Panc1 (cell line): ENCODE data around the gene LRRD1. TPM values are rescaled to one million over a fixed set of nuclear protein-coding genes. Genes with fewer than 3 reads are reported as not detected.

ENCODE experiments used
- ATAC-seq: fragments of 200-7000 bp; cut with Tn5 transposase; 2 replicates; pipeline ENCODE4 v1.9.1; 2020; ENCODE audit warnings: mild to moderate bottlenecking, moderate library complexity
- BruUV-seq: library from RNA; stranded (reverse); fragments of 400-500 nt; replicated peaks from 2 replicates; lab custom pipeline; 2021; lab: Mats Ljungman, UMichigan
- CTCF ChIA-PET: fragments of 300-600 bp; sonication (Branson Sonifier 250); formaldehyde crosslinking; loops from one replicate; lab custom pipeline; 2022; ENCODE audit warnings: antibody characterized with exemption; lab: Charles Lee
- POLR2A ChIA-PET: fragments of 300-600 bp; sonication (Branson Sonifier 250); formaldehyde crosslinking; loops from one replicate; lab custom pipeline; 2022; ENCODE audit warnings: antibody characterized with exemption; lab: Charles Lee
- DNase-seq: peaks from one replicate; pipeline ENCODE4 v3.0.0-alpha.2; 2010; ENCODE audit warnings: low read depth, low spot score
- H3K27ac ChIP-seq: 2 replicates; pipeline ENCODE4 v1.5.1; 2011; ENCODE audit warnings: mild to moderate bottlenecking, low read length, inconsistent platforms
- H3K27me3 ChIP-seq: fragments of 200-500 bp; sonication (Bioruptor generic); 2 replicates; pipeline ENCODE4 v1.6.0; 2014; ENCODE audit warnings: low read length, inconsistent platforms; ENCODE audit not compliant: control insufficient read depth, insufficient read depth
- H3K36me3 ChIP-seq: fragments of 200-500 bp; sonication (Bioruptor generic); 2 replicates; pipeline ENCODE4 v1.5.1; 2014; ENCODE audit warnings: inconsistent platforms, mild to moderate bottlenecking, low read length, moderate library complexity; ENCODE audit not compliant: control insufficient read depth, insufficient read depth
- H3K4me1 ChIP-seq: 2 replicates; pipeline ENCODE4 v1.5.1; 2011; ENCODE audit warnings: inconsistent platforms, mild to moderate bottlenecking, low read length, moderate library complexity; ENCODE audit not compliant: control insufficient read depth, insufficient read depth
- H3K4me3 ChIP-seq, 2 experiments: 2 replicates each; pipeline ENCODE4 v1.5.1; 2011 to 2012; ENCODE audit warnings: low read depth in 2 of 2, low read length in 2 of 2, mild to moderate bottlenecking in 2 of 2, inconsistent platforms in 1 of 2, moderate library complexity in 1 of 2
- H3K9me3 ChIP-seq: fragments of 200-500 bp; sonication (Bioruptor generic); 2 replicates; pipeline ENCODE4 v1.5.1; 2014; ENCODE audit warnings: low read depth, mild to moderate bottlenecking, inconsistent platforms, low read length, moderate library complexity; ENCODE audit not compliant: control insufficient read depth, insufficient read depth
- POLR2AphosphoS5 ChIP-seq: IDR thresholded peaks from 2 replicates; pipeline ENCODE4 v1.6.1; 2012; ENCODE audit warnings: mild to moderate bottlenecking, low read depth, low read length, moderate library complexity
- REST ChIP-seq, 2 experiments: IDR thresholded peaks; 2 replicates each; pipeline ENCODE4 v1.6.1; 2011 to 2012; ENCODE audit warnings: low read depth in 2 of 2, control low read depth in 1 of 2, low read length in 1 of 2, mild to moderate bottlenecking in 1 of 2, moderate library complexity in 1 of 2; ENCODE audit not compliant: insufficient read depth in 1 of 2
- SIN3A ChIP-seq: IDR thresholded peaks from 2 replicates; pipeline ENCODE4 v1.6.1; 2012; ENCODE audit warnings: low read depth, mild to moderate bottlenecking, low read length, moderate library complexity, borderline replicate concordance; ENCODE audit not compliant: insufficient read depth
- TCF7L2 ChIP-seq: IDR thresholded peaks from 2 replicates; pipeline ENCODE4 v1.6.1; 2011; ENCODE audit warnings: mild to moderate bottlenecking, low read depth, low read length, inconsistent platforms
- in situ Hi-C: cut with HindIII; loops from 2 replicates; pipeline ENCODE4 v1.10.0; 2016; ENCODE audit warnings: low sequenced_read_pairs, low pct_unique_long_range_greater_than_20kb
- intact Hi-C: fragments of 100-400 bp; cut with micrococcal nuclease; formaldehyde crosslinking; loops from one replicate; pipeline ENCODE4 v1.10.0; 2022; ENCODE audit not compliant: unreplicated experiment
- total RNA-seq: library from RNA; stranded (reverse); gene quantifications from one replicate; pipeline ENCODE4 v1.2.1, GENCODE V29; 2021; ENCODE audit not compliant: unreplicated experiment
- TF ChIP-seq, protein P1 (sequence below): fragments of 450-650 bp; IDR thresholded peaks from 2 replicates; pipeline ENCODE4 v1.5.1; 2017; ENCODE audit warnings: mild to moderate bottlenecking

Gene LRRD1
- total RNA-seq, 1 experiment from 2014 or later, result 0.05 TPM

GRCh38 chr7:92221766-92222165, 42.8 kb upstream of the LRRD1 start:
- CTCF ChIA-PET, result no interaction called here
- TF ChIP-seq REST (IDR thresholded peaks at IDR 0.05; ENCODE audit: insufficient read depth in 1 of 2, low read depth in 2 of 2, low read length in 1 of 2) (no peak), SIN3A (no peak), TCF7L2 (no peak), POLR2AphosphoS5 (no peak)
- TF ChIP-seq, protein P1, sequence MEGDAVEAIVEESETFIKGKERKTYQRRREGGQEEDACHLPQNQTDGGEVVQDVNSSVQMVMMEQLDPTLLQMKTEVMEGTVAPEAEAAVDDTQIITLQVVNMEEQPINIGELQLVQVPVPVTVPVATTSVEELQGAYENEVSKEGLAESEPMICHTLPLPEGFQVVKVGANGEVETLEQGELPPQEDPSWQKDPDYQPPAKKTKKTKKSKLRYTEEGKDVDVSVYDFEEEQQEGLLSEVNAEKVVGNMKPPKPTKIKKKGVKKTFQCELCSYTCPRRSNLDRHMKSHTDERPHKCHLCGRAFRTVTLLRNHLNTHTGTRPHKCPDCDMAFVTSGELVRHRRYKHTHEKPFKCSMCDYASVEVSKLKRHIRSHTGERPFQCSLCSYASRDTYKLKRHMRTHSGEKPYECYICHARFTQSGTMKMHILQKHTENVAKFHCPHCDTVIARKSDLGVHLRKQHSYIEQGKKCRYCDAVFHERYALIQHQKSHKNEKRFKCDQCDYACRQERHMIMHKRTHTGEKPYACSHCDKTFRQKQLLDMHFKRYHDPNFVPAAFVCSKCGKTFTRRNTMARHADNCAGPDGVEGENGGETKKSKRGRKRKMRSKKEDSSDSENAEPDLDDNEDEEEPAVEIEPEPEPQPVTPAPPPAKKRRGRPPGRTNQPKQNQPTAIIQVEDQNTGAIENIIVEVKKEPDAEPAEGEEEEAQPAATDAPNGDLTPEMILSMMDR, result no peak

GRCh38 chr7:92206672-92207071, 27.7 kb upstream of the LRRD1 start:
- ChIA-PET CTCF (no interaction called here), POLR2A (interaction anchor here (0.7 kb wide), 1 partner anchor 28 kb away, joined by 5 read pairs; no protein-coding TSS in a partner anchor)
- intact Hi-C loops, result no loop called here
- no peak for DNase-seq
- Histone ChIP-seq H3K36me3 (peaks cover 14% of the 10 kb centered on the region; the same call in 1 of the 2 replicates), H3K27ac (no peak overlapping the region), H3K9me3 (peaks cover 7% of the 10 kb centered on the region; the same call in 1 of the 2 replicates), H3K4me3 (no peak overlapping the region), H3K4me1 (no peaks in the 10 kb centered on the region), H3K27me3 (no peaks in the 10 kb centered on the region)
- in situ Hi-C loops, result no loop called here
- TF ChIP-seq REST (IDR thresholded peaks at IDR 0.05; ENCODE audit: insufficient read depth in 1 of 2, low read depth in 2 of 2, low read length in 1 of 2) (no peak), TCF7L2 (no peak), POLR2AphosphoS5 (no peak), SIN3A (no peak)
- TF ChIP-seq, protein P1, result no peak
- ATAC-seq, result no peak
- no TSS peak for BruUV-seq

More at GRCh38 chr7:92221766-92222165, 42.8 kb upstream of the LRRD1 start:
- Histone ChIP-seq H3K36me3 (peaks cover 46% of the 10 kb centered on the region), H3K4me1 (no peaks in the 10 kb centered on the region), H3K27me3 (no peaks in the 10 kb centered on the region), H3K9me3 (no peaks in the 10 kb centered on the region), H3K27ac (no peak overlapping the region), H3K4me3 (no peak overlapping the region)
- in situ Hi-C loops (no loop called here), intact Hi-C loops (no loop called here)
- no TSS peak for BruUV-seq
- no peak for ATAC-seq
- DNase-seq, result no peak
- POLR2A ChIA-PET, result no interaction called here
